Stimulated activated CD4-positive, alpha-beta T cell treated with anti-CD3 and anti-CD28 coated beads, Interleukin-15, amount 100 ng/mL, for 1 hour (primary cell): Measurements from ENCODE around the gene COL1A2.

ENCODE experiments used
- DNase-seq, 2 donors: peaks; one replicate each; pipeline ENCODE4 v3.0.0-alpha.2; 2020; ENCODE audit warnings: low read depth in 1 of 2, low spot score in 1 of 2

Gene COL1A2

GRCh38 chr7:94382746-94383145, 11.9 kb upstream of the COL1A2 start:
- no peak for DNase-seq

- DNase-seq, result no peak
Measured at GRCh38 chr7:94384315-94384714, 10.4 kb upstream of the COL1A2 start.

GRCh38 chr7:94386416-94386815, 8.3 kb upstream of the COL1A2 start:
- DNase-seq, result no peak

GRCh38 chr7:94388540-94388939, 6.2 kb upstream of the COL1A2 start:
- DNase-seq, result no peak

- no peak for DNase-seq
Measured at GRCh38 chr7:94389381-94389780, 5.3 kb upstream of the COL1A2 start.

GRCh38 chr7:94391726-94392392, 2.8 kb upstream of the COL1A2 start:
- DNase-seq, result no peak

GRCh38 chr7:94392393-94392786, 2.3 kb upstream of the COL1A2 start:
- DNase-seq, result no peak

- DNase-seq, result no peak
Measured at GRCh38 chr7:94393246-94394108, 1.2 kb upstream of the COL1A2 start.

- no peak for DNase-seq
Measured at GRCh38 chr7:94394109-94394436, 622 bp upstream of the COL1A2 start.

GRCh38 chr7:94395141-94396036, 694 bp downstream of the COL1A2 start:
- no peak for DNase-seq

GRCh38 chr7:94396037-94396431, 1.3 kb downstream of the COL1A2 start:
- DNase-seq, result no peak

- no peak for DNase-seq
Measured at GRCh38 chr7:94396596-94396995, 1.9 kb downstream of the COL1A2 start.

- DNase-seq, result no peak
Measured at GRCh38 chr7:94397722-94398121, 3.0 kb downstream of the COL1A2 start.

GRCh38 chr7:94398841-94399240, 4.1 kb downstream of the COL1A2 start:
- DNase-seq, result no peak

- no peak for DNase-seq
Measured at GRCh38 chr7:94400022-94400421, 5.3 kb downstream of the COL1A2 start.

- DNase-seq, result no peak
Measured at GRCh38 chr7:94400643-94401427, 6.1 kb downstream of the COL1A2 start.

- DNase-seq, result no peak
Measured at GRCh38 chr7:94401428-94401814, 6.7 kb downstream of the COL1A2 start.

GRCh38 chr7:94403546-94403945, 8.9 kb downstream of the COL1A2 start:
- no peak for DNase-seq

GRCh38 chr7:94405506-94405905, 10.8 kb downstream of the COL1A2 start:
- no peak for DNase-seq

- no peak for DNase-seq
Measured at GRCh38 chr7:94406696-94407095, 12.0 kb downstream of the COL1A2 start.
